ENCODE results near the gene IGFL2.

DNA sequence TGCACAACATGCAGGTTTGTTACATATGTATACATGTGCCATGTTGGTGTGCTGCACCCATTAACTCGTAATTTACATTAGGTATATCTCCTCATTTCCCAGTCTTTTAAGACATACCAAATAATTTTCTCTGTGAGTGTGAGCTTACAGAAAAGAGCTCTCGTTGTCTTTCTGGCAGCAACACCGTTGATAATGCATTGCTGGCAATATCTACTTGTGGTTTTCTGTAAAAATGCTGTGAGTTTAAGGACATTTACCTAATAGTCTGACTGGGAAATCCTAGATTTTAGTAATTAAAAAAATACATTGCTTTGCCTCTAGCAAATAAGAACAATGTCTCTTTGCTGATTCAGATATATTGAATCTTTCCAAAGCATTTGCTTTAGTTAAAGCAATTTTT lies 31.9 kb upstream of the IGFL2 start:
- no peak for TF ChIP-seq EZH2 (IDR thresholded peaks at IDR 0.05; ENCODE audit: insufficient read depth, poor library complexity, severe bottlenecking)
- TF ChIP-seq EZH2phosphoT487 (IDR thresholded peaks at IDR 0.05; ENCODE audit: insufficient read depth, low read depth) = no peak
